Vagina (tissue), 2 donors: ENCODE measurements around the gene SOS1. TPM values are rescaled to one million over a fixed set of nuclear protein-coding genes. Genes with fewer than 3 reads are reported as not detected.

Experiments used
- DNase-seq, 2 donors: peaks; one replicate each; pipeline ENCODE4 v3.0.0-alpha.2; 2017; ENCODE audit errors: extremely low spot score in 2 of 2
- H3K27ac ChIP-seq: fragments of 200-600 bp; sonication (generic); one replicate; pipeline ENCODE4 v1.5.1; 2019
- H3K27me3 ChIP-seq: fragments of 200-600 bp; sonication (generic); one replicate; pipeline ENCODE4 v1.5.1; 2019
- H3K36me3 ChIP-seq, 2 donors: fragments of 200-600 bp; sonication (generic); one replicate each; pipeline ENCODE4 v1.5.1; 2017 to 2019
- H3K4me1 ChIP-seq: fragments of 200-600 bp; sonication (generic); one replicate; pipeline ENCODE4 v1.5.1; 2019
- H3K4me3 ChIP-seq, 2 donors: fragments of 200-600 bp; sonication (generic); 1 replicate in 1 of 2; 2 replicates in 1 of 2; pipeline ENCODE4 v1.5.1; 2016 to 2019
- H3K9me3 ChIP-seq: fragments of 200-600 bp; sonication (generic); one replicate; pipeline ENCODE4 v1.5.1; 2019
- CTCF ChIP-seq, 3 experiments: fragments of 450-650 bp in 2 of 3; fragments of 200-600 bp in 1 of 3; sonication (generic) in 1 of 3; IDR thresholded peaks; one replicate each; pipeline ENCODE4 v1.5.1; 2017 to 2019; ENCODE audit warnings: antibody characterized with exemption in 3 of 3, mild to moderate bottlenecking in 2 of 3, moderate library complexity in 2 of 3
- POLR2A ChIP-seq, 2 donors: fragments of 450-650 bp; IDR thresholded peaks; one replicate each; pipeline ENCODE4 v1.6.1; 2017; ENCODE audit warnings: antibody characterized with exemption in 2 of 2, mild to moderate bottlenecking in 2 of 2, moderate library complexity in 2 of 2
- POLR2AphosphoS5 ChIP-seq, 2 donors: sonication (generic); formaldehyde crosslinking; IDR thresholded peaks; one replicate each; pipeline ENCODE4 v1.9.0; 2017; ENCODE audit warnings: antibody characterized with exemption in 2 of 2, mild to moderate bottlenecking in 2 of 2, low read depth in 1 of 2; ENCODE audit not compliant: insufficient read depth in 1 of 2
- intact Hi-C: fragments of 100-400 bp; cut with DNase I; formaldehyde crosslinking; loops from one replicate; pipeline ENCODE4 v1.15.1; 2023
- total RNA-seq: library from RNA; depleted of rRNA; stranded (reverse); fragments of >200 nt; gene quantifications from one replicate; pipeline ENCODE4 v1.2.3, GENCODE V29; 2016

The SOS1 gene
- total RNA-seq, 1 donor from 2014 or later: 20.1 TPM

- no peak for TF ChIP-seq POLR2AphosphoS5 (IDR thresholded peaks at IDR 0.05; ENCODE audit: insufficient read depth in 1 of 2, low read depth in 1 of 2)
- no peak for TF ChIP-seq POLR2A (IDR thresholded peaks at IDR 0.05)
- TF ChIP-seq CTCF (IDR thresholded peaks at IDR 0.05): no peak
- no peaks in the 10 kb centered on the region for H3K9me3 ChIP-seq
Observed at GRCh38 chr2:38978296-38978903, 142.5 kb downstream of the SOS1 start.

GRCh38 chr2:38977047-38977446 lies 143.8 kb downstream of the SOS1 start:
- intact Hi-C loops: no loop called here
- no peaks in the 10 kb centered on the region for H3K9me3 ChIP-seq
- H3K4me3 ChIP-seq: no peak overlapping the region
- TF ChIP-seq POLR2AphosphoS5 (IDR thresholded peaks at IDR 0.05; ENCODE audit: insufficient read depth in 1 of 2, low read depth in 1 of 2): no peak
- no peak for TF ChIP-seq CTCF (IDR thresholded peaks at IDR 0.05)
- no peak for TF ChIP-seq POLR2A (IDR thresholded peaks at IDR 0.05)
- DNase-seq: no peak
- H3K4me1 ChIP-seq: no peaks in the 10 kb centered on the region
- H3K27me3 ChIP-seq: no peaks in the 10 kb centered on the region
- H3K36me3 ChIP-seq: no peaks in the 10 kb centered on the region
- H3K27ac ChIP-seq: no peak overlapping the region

More at GRCh38 chr2:38978296-38978903, 142.5 kb downstream of the SOS1 start:
- DNase-seq: no peak
- no peaks in the 10 kb centered on the region for H3K27me3 ChIP-seq
- no peaks in the 10 kb centered on the region for H3K36me3 ChIP-seq
- H3K27ac ChIP-seq: no peak overlapping the region
- H3K4me1 ChIP-seq: no peaks in the 10 kb centered on the region
- no peak overlapping the region for H3K4me3 ChIP-seq
- intact Hi-C loops: no loop called here

GRCh38 chr2:38975042-38975441 lies 145.8 kb downstream of the SOS1 start:
- Histone ChIP-seq H3K36me3 (no peaks in the 10 kb centered on the region), H3K4me3 (no peak overlapping the region), H3K4me1 (no peaks in the 10 kb centered on the region), H3K27ac (no peak overlapping the region), H3K9me3 (no peaks in the 10 kb centered on the region), H3K27me3 (no peaks in the 10 kb centered on the region)
- DNase-seq: no peak
- TF ChIP-seq CTCF (IDR thresholded peaks at IDR 0.05) (no peak), POLR2A (IDR thresholded peaks at IDR 0.05) (no peak), POLR2AphosphoS5 (IDR thresholded peaks at IDR 0.05; ENCODE audit: insufficient read depth in 1 of 2, low read depth in 1 of 2) (no peak)
- intact Hi-C loops: no loop called here

GRCh38 chr2:38973266-38973665 lies 147.6 kb downstream of the SOS1 start:
- H3K4me3 ChIP-seq: no peak overlapping the region
- no peaks in the 10 kb centered on the region for H3K9me3 ChIP-seq
- DNase-seq: no peak
- H3K4me1 ChIP-seq: no peaks in the 10 kb centered on the region
- H3K27ac ChIP-seq: no peak overlapping the region
- TF ChIP-seq CTCF (IDR thresholded peaks at IDR 0.05) (no peak), POLR2A (IDR thresholded peaks at IDR 0.05) (no peak), POLR2AphosphoS5 (IDR thresholded peaks at IDR 0.05; ENCODE audit: insufficient read depth in 1 of 2, low read depth in 1 of 2) (no peak)
- intact Hi-C loops: no loop called here
- no peaks in the 10 kb centered on the region for H3K27me3 ChIP-seq
- H3K36me3 ChIP-seq: no peaks in the 10 kb centered on the region

- no peak for DNase-seq
- no peak overlapping the region for H3K4me3 ChIP-seq
- H3K36me3 ChIP-seq: no peaks in the 10 kb centered on the region
- TF ChIP-seq CTCF (IDR thresholded peaks at IDR 0.05): no peak
- TF ChIP-seq POLR2A (IDR thresholded peaks at IDR 0.05): no peak
- no peak for TF ChIP-seq POLR2AphosphoS5 (IDR thresholded peaks at IDR 0.05; ENCODE audit: insufficient read depth in 1 of 2, low read depth in 1 of 2)
- no peaks in the 10 kb centered on the region for H3K4me1 ChIP-seq
- no peak overlapping the region for H3K27ac ChIP-seq
- intact Hi-C loops: no loop called here
- no peaks in the 10 kb centered on the region for H3K9me3 ChIP-seq
- H3K27me3 ChIP-seq: no peaks in the 10 kb centered on the region
Observed at GRCh38 chr2:38971377-38971776, 149.5 kb downstream of the SOS1 start.
